ENCODE data around the gene ERGIC1.
"Not testable (repeated sequence)": the region's sequence is repeated elsewhere in the genome, so short reads cannot be mapped to it uniquely, and the experiment has no call there.

ERGIC1 gene

DNA sequence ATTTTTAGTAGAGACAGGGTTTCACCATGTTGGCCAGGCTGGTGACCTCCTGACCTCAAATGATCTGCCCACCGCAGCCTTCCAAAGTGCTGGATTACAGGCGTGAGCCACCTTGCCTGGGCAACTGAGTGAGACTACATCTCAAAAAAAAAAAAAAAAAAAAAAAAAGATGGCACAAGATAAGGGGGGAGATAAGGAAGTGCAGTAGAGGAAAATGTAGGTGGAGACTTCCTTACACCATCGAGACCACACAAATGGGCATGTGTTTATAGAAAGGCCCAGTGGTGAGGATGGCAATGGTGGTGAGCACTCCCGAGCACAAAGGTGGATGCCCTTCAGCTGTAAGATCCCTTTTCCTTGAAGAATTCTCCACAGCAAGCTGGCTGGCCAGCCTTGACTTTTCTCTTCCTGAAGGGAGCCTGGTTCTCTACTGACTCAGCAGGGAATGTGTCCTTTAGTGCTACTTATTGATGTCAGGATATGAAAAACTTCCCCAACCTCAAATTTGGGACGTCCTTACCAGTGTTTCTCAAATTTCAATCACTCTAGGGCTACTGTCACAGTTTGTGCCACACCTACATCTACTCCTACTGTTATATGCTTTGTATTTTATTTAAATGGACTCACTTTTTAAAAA lies 28.2 kb downstream of the ERGIC1 start:
- no peaks in the 10 kb centered on the region for H3K9me2 ChIP-seq (replicated peaks; ENCODE audit: low read depth, low read length)
- no peaks in the 10 kb centered on the region for H3K4me1 ChIP-seq (ENCODE audit: insufficient read depth, low read length, poor library complexity, severe bottlenecking)
- no peak overlapping the region for H3K4me3 ChIP-seq (ENCODE audit: low read length, poor library complexity, severe bottlenecking)
- H2AFZ ChIP-seq (ENCODE audit: low read length), result no peak overlapping the region
- no peak for TF ChIP-seq EZH2phosphoT487 (IDR thresholded peaks at IDR 0.05; ENCODE audit: borderline replicate concordance)
- TF ChIP-seq, protein P1, sequence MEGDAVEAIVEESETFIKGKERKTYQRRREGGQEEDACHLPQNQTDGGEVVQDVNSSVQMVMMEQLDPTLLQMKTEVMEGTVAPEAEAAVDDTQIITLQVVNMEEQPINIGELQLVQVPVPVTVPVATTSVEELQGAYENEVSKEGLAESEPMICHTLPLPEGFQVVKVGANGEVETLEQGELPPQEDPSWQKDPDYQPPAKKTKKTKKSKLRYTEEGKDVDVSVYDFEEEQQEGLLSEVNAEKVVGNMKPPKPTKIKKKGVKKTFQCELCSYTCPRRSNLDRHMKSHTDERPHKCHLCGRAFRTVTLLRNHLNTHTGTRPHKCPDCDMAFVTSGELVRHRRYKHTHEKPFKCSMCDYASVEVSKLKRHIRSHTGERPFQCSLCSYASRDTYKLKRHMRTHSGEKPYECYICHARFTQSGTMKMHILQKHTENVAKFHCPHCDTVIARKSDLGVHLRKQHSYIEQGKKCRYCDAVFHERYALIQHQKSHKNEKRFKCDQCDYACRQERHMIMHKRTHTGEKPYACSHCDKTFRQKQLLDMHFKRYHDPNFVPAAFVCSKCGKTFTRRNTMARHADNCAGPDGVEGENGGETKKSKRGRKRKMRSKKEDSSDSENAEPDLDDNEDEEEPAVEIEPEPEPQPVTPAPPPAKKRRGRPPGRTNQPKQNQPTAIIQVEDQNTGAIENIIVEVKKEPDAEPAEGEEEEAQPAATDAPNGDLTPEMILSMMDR (conservative IDR thresholded peaks at IDR 0.05; ENCODE audit: low read length), result no peak
- H3K9me3 ChIP-seq (ENCODE audit: insufficient read depth, low read depth, low read length), result no peaks in the 10 kb centered on the region
- H3K79me2 ChIP-seq (ENCODE audit: insufficient read depth, low read length), result peaks cover 91% of the 10 kb centered on the region
- peaks cover 29% of the 10 kb centered on the region for H4K20me1 ChIP-seq (ENCODE audit: insufficient read depth, low read length, poor library complexity, severe bottlenecking)
- H3K4me2 ChIP-seq (ENCODE audit: low read depth, low read length, poor library complexity, severe bottlenecking), result no peak overlapping the region
- no peaks in the 10 kb centered on the region for H3F3A ChIP-seq (ENCODE audit: low read depth)
- H3K36me3 ChIP-seq (ENCODE audit: insufficient read depth, low read length), result peaks cover 6% of the 10 kb centered on the region; the same call in 1 of the 2 replicates
- no peak overlapping the region for H3K9ac ChIP-seq (ENCODE audit: low read depth, low read length, poor library complexity, severe bottlenecking)
- H3K27me3 ChIP-seq (ENCODE audit: insufficient read depth, low read length, poor library complexity, severe bottlenecking), result no peaks in the 10 kb centered on the region

DNA sequence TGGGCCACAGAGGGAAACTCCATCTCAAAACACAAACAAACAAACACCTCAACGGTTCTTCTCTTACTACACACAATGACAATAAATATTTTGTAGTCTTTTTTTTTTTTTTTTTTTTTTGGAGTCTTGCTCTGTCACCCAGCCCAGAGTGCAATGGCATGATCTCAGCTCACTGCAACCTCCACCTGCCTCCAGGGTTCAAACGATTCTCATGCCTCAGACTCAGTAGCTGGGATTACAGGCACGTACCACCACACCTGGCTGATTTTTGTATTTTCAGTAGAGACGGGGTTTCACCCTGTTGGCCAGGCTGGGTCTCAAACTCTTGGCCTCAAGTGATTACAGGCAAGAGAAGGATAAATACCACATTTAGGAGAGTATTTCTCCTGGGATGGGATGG lies 30.1 kb downstream of the ERGIC1 start:
- Histone ChIP-seq H3K36me3 (ENCODE audit: insufficient read depth, low read length) (peaks cover 11% of the 10 kb centered on the region; the same call in 1 of the 2 replicates), H3K79me2 (ENCODE audit: insufficient read depth, low read length) (peaks cover 93% of the 10 kb centered on the region), H4K20me1 (ENCODE audit: insufficient read depth, low read length, poor library complexity, severe bottlenecking) (peaks cover 37% of the 10 kb centered on the region)
- not testable (repeated sequence) for H3K4me1 ChIP-seq (ENCODE audit: insufficient read depth, low read length, poor library complexity, severe bottlenecking); H3K4me3 ChIP-seq (ENCODE audit: low read length, poor library complexity, severe bottlenecking); H3K9ac ChIP-seq (ENCODE audit: low read depth, low read length, poor library complexity, severe bottlenecking); H3K9me3 ChIP-seq (ENCODE audit: insufficient read depth, low read depth, low read length); H3K9me2 ChIP-seq (replicated peaks; ENCODE audit: low read depth, low read length); H3K4me2 ChIP-seq (ENCODE audit: low read depth, low read length, poor library complexity, severe bottlenecking); H2AFZ ChIP-seq (ENCODE audit: low read length); H3K27me3 ChIP-seq (ENCODE audit: insufficient read depth, low read length, poor library complexity, severe bottlenecking); H3F3A ChIP-seq (ENCODE audit: low read depth)

DNA sequence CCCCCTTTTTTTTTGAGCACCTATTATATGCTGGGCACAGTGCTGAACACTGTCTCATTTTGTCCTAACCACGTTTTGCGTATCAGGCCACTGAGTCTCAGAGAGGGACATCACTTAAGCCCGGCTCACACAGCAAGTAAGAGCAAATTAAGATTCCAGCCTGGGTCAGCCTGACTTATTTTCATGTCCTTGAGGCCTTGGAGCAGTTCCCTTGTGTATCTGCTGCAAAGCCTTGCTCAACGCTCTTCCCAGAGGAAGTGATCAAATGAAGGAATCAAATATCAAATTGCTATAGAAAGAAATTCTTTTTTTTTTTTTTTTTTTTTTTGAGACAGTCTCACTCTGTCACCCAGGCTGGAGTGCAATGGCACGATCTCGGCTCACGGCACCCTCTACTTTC lies 30.7 kb downstream of the ERGIC1 start:
- no peaks in the 10 kb centered on the region for H3F3A ChIP-seq (ENCODE audit: low read depth)
- H3K9ac ChIP-seq (ENCODE audit: low read depth, low read length, poor library complexity, severe bottlenecking), result no peak overlapping the region
- H3K4me2 ChIP-seq (ENCODE audit: low read depth, low read length, poor library complexity, severe bottlenecking), result no peak overlapping the region
- peaks cover 11% of the 10 kb centered on the region; the same call in 1 of the 2 replicates for H3K36me3 ChIP-seq (ENCODE audit: insufficient read depth, low read length)
- H3K79me2 ChIP-seq (ENCODE audit: insufficient read depth, low read length), result peaks cover 93% of the 10 kb centered on the region
- no peak overlapping the region for H2AFZ ChIP-seq (ENCODE audit: low read length)
- no peaks in the 10 kb centered on the region for H3K4me1 ChIP-seq (ENCODE audit: insufficient read depth, low read length, poor library complexity, severe bottlenecking)
- TF ChIP-seq, protein P1 (conservative IDR thresholded peaks at IDR 0.05; ENCODE audit: low read length), result no peak
- TF ChIP-seq EZH2phosphoT487 (IDR thresholded peaks at IDR 0.05; ENCODE audit: borderline replicate concordance), result no peak
- peaks cover 42% of the 10 kb centered on the region for H4K20me1 ChIP-seq (ENCODE audit: insufficient read depth, low read length, poor library complexity, severe bottlenecking)
- no peaks in the 10 kb centered on the region for H3K9me3 ChIP-seq (ENCODE audit: insufficient read depth, low read depth, low read length)
- no peaks in the 10 kb centered on the region for H3K9me2 ChIP-seq (replicated peaks; ENCODE audit: low read depth, low read length)
- H3K27me3 ChIP-seq (ENCODE audit: insufficient read depth, low read length, poor library complexity, severe bottlenecking), result no peaks in the 10 kb centered on the region
- no peak overlapping the region for H3K4me3 ChIP-seq (ENCODE audit: low read length, poor library complexity, severe bottlenecking)

DNA sequence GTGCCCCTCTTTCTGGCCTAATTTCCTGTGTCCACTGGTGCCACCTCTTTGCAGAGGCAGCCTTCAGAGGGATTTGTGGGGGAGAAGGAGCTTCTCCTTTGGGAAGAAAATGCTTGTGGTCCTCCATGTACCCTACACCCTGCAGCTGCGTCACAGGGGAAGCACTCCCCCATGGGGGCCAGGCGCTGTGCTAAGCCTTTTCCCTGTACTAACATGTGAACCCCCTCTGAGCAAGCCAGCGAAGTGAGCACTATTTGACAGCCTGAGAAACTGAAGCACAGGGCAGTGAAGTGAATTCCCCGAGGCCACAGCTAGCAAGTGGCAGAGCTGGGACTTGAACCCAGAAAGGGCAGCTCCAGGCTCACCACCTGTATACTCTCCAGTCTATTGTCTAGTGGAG lies 32.3 kb downstream of the ERGIC1 start:
- Histone ChIP-seq H3K27me3 (ENCODE audit: insufficient read depth, low read length, poor library complexity, severe bottlenecking) (no peaks in the 10 kb centered on the region), H4K20me1 (ENCODE audit: insufficient read depth, low read length, poor library complexity, severe bottlenecking) (peaks cover 44% of the 10 kb centered on the region), H3K9me3 (ENCODE audit: insufficient read depth, low read depth, low read length) (no peaks in the 10 kb centered on the region), H3F3A (ENCODE audit: low read depth) (no peaks in the 10 kb centered on the region), H3K4me3 (ENCODE audit: low read length, poor library complexity, severe bottlenecking) (no peak overlapping the region), H3K36me3 (ENCODE audit: insufficient read depth, low read length) (peaks cover 17% of the 10 kb centered on the region; the same call in 1 of the 2 replicates), H3K4me1 (ENCODE audit: insufficient read depth, low read length, poor library complexity, severe bottlenecking) (no peaks in the 10 kb centered on the region), H3K79me2 (ENCODE audit: insufficient read depth, low read length) (peaks cover 94% of the 10 kb centered on the region), H3K9ac (ENCODE audit: low read depth, low read length, poor library complexity, severe bottlenecking) (no peak overlapping the region), H2AFZ (ENCODE audit: low read length) (no peak overlapping the region), H3K4me2 (ENCODE audit: low read depth, low read length, poor library complexity, severe bottlenecking) (no peak overlapping the region), H3K9me2 (replicated peaks; ENCODE audit: low read depth, low read length) (no peaks in the 10 kb centered on the region)
- TF ChIP-seq EZH2phosphoT487 (IDR thresholded peaks at IDR 0.05; ENCODE audit: borderline replicate concordance), result no peak
- TF ChIP-seq, protein P1 (conservative IDR thresholded peaks at IDR 0.05; ENCODE audit: low read length), result no peak
